Measurements from ENCODE around the gene KCTD17. TPM values are rescaled to one million over a fixed set of nuclear protein-coding genes. Genes with fewer than 3 reads are reported as not detected.

The KCTD17 gene
- total RNA-seq, 1 donor from 2014 or later, result 17.5 TPM

- TF ChIP-seq EZH2phosphoT487 (IDR thresholded peaks at IDR 0.05), result no peak
- no peak for TF ChIP-seq EZH2 (IDR thresholded peaks at IDR 0.05)
- no peak for TF ChIP-seq CTCF (IDR thresholded peaks at IDR 0.05)
- DNase-seq (ENCODE audit: low spot score), result no peak
- Histone ChIP-seq H3K27ac (no peak overlapping the region), H3K36me3 (no peaks in the 10 kb centered on the region), H3K4me3 (no peak overlapping the region), H3K9ac (no peak overlapping the region), H3K4me2 (no peak overlapping the region), H4K20me1 (ENCODE audit: low read depth) (no peaks in the 10 kb centered on the region), H3K9me3 (ENCODE audit: low read depth) (no peaks in the 10 kb centered on the region), H3K27me3 (no peaks in the 10 kb centered on the region), H3F3A (ENCODE audit: low read depth) (no peaks in the 10 kb centered on the region), H3K4me1 (no peaks in the 10 kb centered on the region), H3K79me2 (ENCODE audit: low read depth) (no peaks in the 10 kb centered on the region), H2AFZ (replicated peaks) (no peak overlapping the region)
- Mint-ChIP-seq H3K4me3 (no peak overlapping the region), H3K27me3 (ENCODE audit: insufficient read depth, low read depth) (peaks cover 5% of the 10 kb centered on the region), H3K36me3 (no peaks in the 10 kb centered on the region), H3K4me1 (no peaks in the 10 kb centered on the region), H3K27ac (no peak overlapping the region), H3K9me3 (no peaks in the 10 kb centered on the region)
Measured at GRCh38 chr22:37084385-37084784, 32.8 kb downstream of the KCTD17 start.

GRCh38 chr22:37086184-37086583 lies 34.6 kb downstream of the KCTD17 start:
- no peaks in the 10 kb centered on the region for H3K9me3 ChIP-seq (ENCODE audit: low read depth)
- no peaks in the 10 kb centered on the region for H3K36me3 ChIP-seq
- no peak overlapping the region for H3K4me3 ChIP-seq
- no peaks in the 10 kb centered on the region for H3K79me2 ChIP-seq (ENCODE audit: low read depth)
- DNase-seq (ENCODE audit: low spot score), result no peak
- no peak overlapping the region for H3K27ac ChIP-seq
- H3K9me3 Mint-ChIP-seq, result no peaks in the 10 kb centered on the region
- no peaks in the 10 kb centered on the region for H3K27me3 ChIP-seq
- H3K27me3 Mint-ChIP-seq (ENCODE audit: insufficient read depth, low read depth), result peaks cover 3% of the 10 kb centered on the region
- no peaks in the 10 kb centered on the region for H3K4me1 Mint-ChIP-seq
- no peak overlapping the region for H3K4me3 Mint-ChIP-seq
- no peak overlapping the region for H3K4me2 ChIP-seq
- no peak overlapping the region for H2AFZ ChIP-seq (replicated peaks)
- H4K20me1 ChIP-seq (ENCODE audit: low read depth), result no peaks in the 10 kb centered on the region
- H3K36me3 Mint-ChIP-seq, result no peaks in the 10 kb centered on the region
- H3K9ac ChIP-seq, result no peak overlapping the region
- no peak overlapping the region for H3K27ac Mint-ChIP-seq
- TF ChIP-seq CTCF (IDR thresholded peaks at IDR 0.05) (no peak), EZH2 (IDR thresholded peaks at IDR 0.05) (no peak), EZH2phosphoT487 (IDR thresholded peaks at IDR 0.05) (no peak)
- H3K4me1 ChIP-seq, result peaks cover under 1% of the 10 kb centered on the region
- peaks cover 2% of the 10 kb centered on the region for H3F3A ChIP-seq (ENCODE audit: low read depth)

- Mint-ChIP-seq H3K9me3 (no peaks in the 10 kb centered on the region), H3K36me3 (no peaks in the 10 kb centered on the region)
Measured at GRCh38 chr22:37088108-37088605, 36.6 kb downstream of the KCTD17 start.

More at GRCh38 chr22:37088108-37088605, 36.6 kb downstream of the KCTD17 start:
- no peak overlapping the region for H3K4me3 Mint-ChIP-seq
- Histone ChIP-seq H3K36me3 (no peaks in the 10 kb centered on the region), H2AFZ (replicated peaks) (no peak overlapping the region), H3K9me3 (ENCODE audit: low read depth) (no peaks in the 10 kb centered on the region), H3K27ac (no peak overlapping the region), H3K4me3 (no peak overlapping the region), H3K27me3 (no peaks in the 10 kb centered on the region), H3F3A (ENCODE audit: low read depth) (peaks cover 11% of the 10 kb centered on the region), H3K9ac (no peak overlapping the region), H3K4me2 (no peak overlapping the region), H3K79me2 (ENCODE audit: low read depth) (no peaks in the 10 kb centered on the region), H4K20me1 (ENCODE audit: low read depth) (no peaks in the 10 kb centered on the region), H3K4me1 (peaks cover 11% of the 10 kb centered on the region)
- peaks cover 6% of the 10 kb centered on the region for H3K27me3 Mint-ChIP-seq (ENCODE audit: insufficient read depth, low read depth)
- peaks cover 14% of the 10 kb centered on the region for H3K4me1 Mint-ChIP-seq
- H3K27ac Mint-ChIP-seq, result no peak overlapping the region
- TF ChIP-seq CTCF (IDR thresholded peaks at IDR 0.05), result no peak
- no peak for TF ChIP-seq EZH2 (IDR thresholded peaks at IDR 0.05)
- no peak for TF ChIP-seq EZH2phosphoT487 (IDR thresholded peaks at IDR 0.05)
- DNase-seq (ENCODE audit: low spot score), result no peak
